D721Med (cell line): ENCODE results near the gene P3H2.
"Not testable (repeated sequence)": the region's sequence is repeated elsewhere in the genome, so short reads cannot be mapped to it uniquely, and the experiment has no call there.

ENCODE experiments used
- DNase-seq: peaks from one replicate; pipeline ENCODE4 v3.0.0; 2011; ENCODE audit warnings: low spot score; ENCODE audit not compliant: insufficient read length
- FAIRE-seq: peaks from 2 replicates; lab custom pipeline; 2011; peaks lifted over from hg19 to GRCh38; lab: Jason Lieb, UNC
- CTCF ChIP-seq: IDR thresholded peaks from 2 replicates; pipeline ENCODE4 v1.5.1; 2012; ENCODE audit warnings: mild to moderate bottlenecking, control low read depth; ENCODE audit not compliant: insufficient read depth; ENCODE audit errors: missing control alignments

P3H2 gene

DNA sequence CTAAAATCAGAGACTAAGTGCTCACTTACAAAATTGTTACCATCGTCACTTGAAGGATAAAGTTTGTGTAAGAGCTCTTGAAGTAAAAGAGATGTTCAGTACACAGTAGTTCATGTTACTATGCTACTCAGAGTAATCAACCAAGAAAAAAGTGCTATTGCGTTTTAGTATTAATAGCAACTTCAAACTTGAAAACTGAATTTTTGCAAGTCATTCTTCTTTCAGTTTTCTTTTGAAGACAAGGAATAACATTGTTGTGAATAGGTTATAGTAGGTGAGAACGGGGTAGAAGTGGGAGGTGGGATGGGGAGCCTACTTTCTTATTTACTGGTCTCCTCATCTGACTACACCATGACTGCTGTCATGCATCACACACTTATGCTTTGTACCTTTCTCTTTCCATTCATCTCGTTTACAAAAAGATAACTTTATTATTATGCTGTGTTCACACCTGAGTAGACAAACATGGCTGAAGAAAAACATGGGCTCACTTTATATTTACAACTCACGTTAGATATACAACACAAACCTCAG is 39.3 kb upstream of the P3H2 start:
- DNase-seq (no peak), FAIRE-seq (no peak)
- no peak for TF ChIP-seq CTCF

DNA sequence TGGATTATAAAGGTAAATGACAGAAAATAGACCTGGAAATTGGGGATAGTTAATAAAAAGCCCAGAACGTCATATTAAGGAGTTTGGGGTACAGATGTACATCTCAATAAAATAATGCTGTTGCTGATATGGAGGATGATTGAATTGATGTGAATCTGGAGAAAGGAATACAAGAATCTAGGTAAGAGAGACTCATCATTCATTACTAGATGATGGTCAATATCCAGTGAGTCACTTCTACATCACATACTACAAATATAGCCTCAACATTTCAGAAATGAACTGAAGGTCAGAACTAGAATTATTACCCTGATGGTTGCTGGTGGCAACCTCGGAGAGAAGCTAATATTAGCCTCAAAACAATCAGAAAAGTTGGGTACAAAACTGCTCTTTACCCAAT is 37.6 kb upstream of the P3H2 start:
- DNase-seq (no peak), FAIRE-seq (no peak)
- no peak for TF ChIP-seq CTCF

GRCh38 chr3:190155752-190156151 is 35.1 kb upstream of the P3H2 start:
- TF ChIP-seq CTCF, result no peak
- FAIRE-seq, result no peak
- DNase-seq, result no peak

- no peak for FAIRE-seq
- TF ChIP-seq CTCF, result no peak
- no peak for DNase-seq
Observed at GRCh38 chr3:190150681-190151080, 30.0 kb upstream of the P3H2 start.

- FAIRE-seq, DNase-seq: not testable (repeated sequence)
Observed at GRCh38 chr3:190149830-190150619, 29.3 kb upstream of the P3H2 start.

DNA sequence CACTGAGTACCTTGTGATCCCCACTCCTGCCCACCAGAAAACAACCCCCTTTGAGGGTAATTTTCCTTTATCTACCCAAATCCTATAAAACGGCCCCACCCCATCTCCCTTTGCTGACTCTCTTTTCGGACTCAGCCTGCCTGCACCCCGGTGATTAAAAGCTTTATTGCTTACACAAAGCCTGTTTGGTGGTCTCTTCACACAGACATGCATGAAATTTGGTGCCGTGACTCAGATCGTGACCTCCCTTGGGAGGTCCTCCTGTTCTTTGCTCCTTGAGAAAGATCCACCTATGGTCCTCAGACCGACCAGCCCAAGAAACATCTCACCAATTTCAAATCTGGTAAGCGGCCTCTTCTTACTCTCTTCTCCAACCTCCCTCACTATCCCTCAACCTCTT is 24.1 kb upstream of the P3H2 start:
- not testable (repeated sequence) for DNase-seq

GRCh38 chr3:190142041-190142440 is 21.3 kb upstream of the P3H2 start:
- no peak for FAIRE-seq
- TF ChIP-seq CTCF, result no peak
- DNase-seq, result no peak

More for the DNA sequence above, 24.1 kb upstream of the P3H2 start:
- not testable (repeated sequence) for FAIRE-seq

- TF ChIP-seq CTCF, result no peak
- DNase-seq, result no peak
- no peak for FAIRE-seq
Observed at GRCh38 chr3:190139365-190139764, 18.7 kb upstream of the P3H2 start.
